Peyer's patch (tissue), 4 donors: ENCODE results near the gene CHRNA1. TPM values are rescaled to one million over a fixed set of nuclear protein-coding genes. Genes with fewer than 3 reads are reported as not detected.
"Not testable (repeated sequence)": the region's sequence is repeated elsewhere in the genome, so short reads cannot be mapped to it uniquely, and the experiment has no call there.

Experiments
- DNase-seq, 3 donors: peaks; one replicate each; pipeline ENCODE4 v3.0.0-alpha.2; 2017 to 2019
- H3K27ac ChIP-seq, 4 donors: fragments of 200-600 bp; sonication (generic); one replicate each; pipeline ENCODE4 v1.5.1; 2016 to 2019
- H3K27me3 ChIP-seq, 2 donors: fragments of 200-600 bp; sonication (generic); one replicate each; pipeline ENCODE4 v1.5.1; 2019
- H3K36me3 ChIP-seq, 3 donors: fragments of 200-600 bp; sonication (generic); one replicate each; pipeline ENCODE4 v1.5.1; 2016 to 2019
- H3K4me1 ChIP-seq, 4 donors: fragments of 200-600 bp; sonication (generic); one replicate each; pipeline ENCODE4 v1.5.1; 2016 to 2019
- H3K4me3 ChIP-seq, 4 donors: fragments of 200-600 bp; sonication (generic); 1 replicate in 3 of 4; 2 replicates in 1 of 4; pipeline ENCODE4 v1.5.1; 2016 to 2019; ENCODE audit warnings: mild to moderate bottlenecking in 1 of 4
- H3K9me3 ChIP-seq, 4 donors: fragments of 200-600 bp; sonication (generic); one replicate each; pipeline ENCODE4 v1.5.1; 2016 to 2019; ENCODE audit warnings: mild to moderate bottlenecking in 1 of 4
- POLR2A ChIP-seq, 2 donors: fragments of 450-650 bp; IDR thresholded peaks; one replicate each; pipeline ENCODE4 v1.5.1; 2017; ENCODE audit warnings: antibody characterized with exemption in 2 of 2, mild to moderate bottlenecking in 2 of 2, moderate library complexity in 2 of 2
- total RNA-seq, 4 donors: library from RNA; depleted of rRNA; stranded (reverse); fragments of >200 nt; gene quantifications; one replicate each; pipeline ENCODE4 v1.1.0, GENCODE V29; 2016
- TF ChIP-seq, protein P1 (sequence below), 6 experiments: fragments of 450-650 bp in 4 of 6; fragments of 200-600 bp in 2 of 6; sonication (generic) in 1 of 6; IDR thresholded peaks; one replicate each; pipeline ENCODE4 v1.5.1; 2017 to 2019; ENCODE audit warnings: antibody characterized with exemption in 6 of 6, mild to moderate bottlenecking in 3 of 6, moderate library complexity in 1 of 6

CHRNA1 gene
- total RNA-seq, 4 donors from 2014 or later, result not detected

DNA sequence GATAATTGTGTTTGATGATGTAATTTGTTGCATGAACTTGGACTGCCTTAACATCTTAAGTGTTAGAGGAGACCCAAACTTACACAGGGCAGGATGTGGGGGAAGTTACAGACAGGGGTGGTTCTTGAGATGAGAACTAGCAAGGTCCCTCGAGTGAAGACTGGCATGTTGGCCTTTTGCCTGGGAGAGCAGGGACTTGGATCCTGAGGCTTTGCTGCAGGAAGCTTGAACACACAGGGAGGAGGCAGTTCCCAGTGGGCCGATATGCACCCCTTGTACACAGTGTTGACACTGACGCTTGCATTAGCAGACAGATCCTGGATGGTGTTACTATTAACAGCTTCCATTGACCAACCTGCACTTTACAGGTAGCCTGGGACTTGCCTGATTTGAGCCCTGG is 47.5 kb downstream of the CHRNA1 start:
- no peak for TF ChIP-seq POLR2A (IDR thresholded peaks at IDR 0.05)
- TF ChIP-seq, protein P1, sequence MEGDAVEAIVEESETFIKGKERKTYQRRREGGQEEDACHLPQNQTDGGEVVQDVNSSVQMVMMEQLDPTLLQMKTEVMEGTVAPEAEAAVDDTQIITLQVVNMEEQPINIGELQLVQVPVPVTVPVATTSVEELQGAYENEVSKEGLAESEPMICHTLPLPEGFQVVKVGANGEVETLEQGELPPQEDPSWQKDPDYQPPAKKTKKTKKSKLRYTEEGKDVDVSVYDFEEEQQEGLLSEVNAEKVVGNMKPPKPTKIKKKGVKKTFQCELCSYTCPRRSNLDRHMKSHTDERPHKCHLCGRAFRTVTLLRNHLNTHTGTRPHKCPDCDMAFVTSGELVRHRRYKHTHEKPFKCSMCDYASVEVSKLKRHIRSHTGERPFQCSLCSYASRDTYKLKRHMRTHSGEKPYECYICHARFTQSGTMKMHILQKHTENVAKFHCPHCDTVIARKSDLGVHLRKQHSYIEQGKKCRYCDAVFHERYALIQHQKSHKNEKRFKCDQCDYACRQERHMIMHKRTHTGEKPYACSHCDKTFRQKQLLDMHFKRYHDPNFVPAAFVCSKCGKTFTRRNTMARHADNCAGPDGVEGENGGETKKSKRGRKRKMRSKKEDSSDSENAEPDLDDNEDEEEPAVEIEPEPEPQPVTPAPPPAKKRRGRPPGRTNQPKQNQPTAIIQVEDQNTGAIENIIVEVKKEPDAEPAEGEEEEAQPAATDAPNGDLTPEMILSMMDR (IDR thresholded peaks at IDR 0.05), result no peak
- no peak for DNase-seq

DNA sequence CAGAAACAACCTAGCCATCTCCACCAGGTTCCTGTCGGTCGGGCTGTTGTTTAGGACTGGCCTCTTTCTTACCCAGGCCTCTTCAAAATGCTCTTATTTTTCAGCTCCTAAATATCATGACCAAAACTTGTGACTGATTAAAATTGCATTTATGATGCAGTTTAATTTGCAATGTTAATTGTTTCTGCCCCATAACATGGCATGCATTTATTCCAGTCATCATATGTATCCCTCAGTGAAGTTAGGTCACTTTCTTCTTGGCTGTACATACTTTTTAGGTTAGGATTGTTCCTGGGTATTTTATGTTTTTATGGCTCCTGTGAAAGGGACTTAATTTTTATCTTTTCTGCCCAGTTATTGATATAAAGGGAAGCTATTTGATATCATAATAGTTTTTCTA is 50.6 kb downstream of the CHRNA1 start:
- no peaks in the 10 kb centered on the region for H3K9me3 ChIP-seq
- no peak overlapping the region for H3K27ac ChIP-seq
- no peaks in the 10 kb centered on the region for H3K27me3 ChIP-seq
- no peak overlapping the region for H3K4me3 ChIP-seq
- no peaks in the 10 kb centered on the region for H3K4me1 ChIP-seq
- no peaks in the 10 kb centered on the region for H3K36me3 ChIP-seq
- TF ChIP-seq, protein P1 (IDR thresholded peaks at IDR 0.05), result no peak
- TF ChIP-seq POLR2A (IDR thresholded peaks at IDR 0.05), result no peak
- no peak for DNase-seq

More for the DNA sequence above, 47.5 kb downstream of the CHRNA1 start:
- Histone ChIP-seq H3K36me3 (no peaks in the 10 kb centered on the region), H3K27me3 (no peaks in the 10 kb centered on the region), H3K4me1 (no peaks in the 10 kb centered on the region), H3K9me3 (no peaks in the 10 kb centered on the region), H3K27ac (no peak overlapping the region), H3K4me3 (no peak overlapping the region)

- H3K4me3 ChIP-seq, result no peak overlapping the region
- no peak for DNase-seq
- no peaks in the 10 kb centered on the region for H3K4me1 ChIP-seq
- H3K9me3 ChIP-seq, result no peaks in the 10 kb centered on the region
- TF ChIP-seq POLR2A (IDR thresholded peaks at IDR 0.05), result no peak
- TF ChIP-seq, protein P1 (IDR thresholded peaks at IDR 0.05), result no peak
- H3K27ac ChIP-seq, result no peak overlapping the region
- no peaks in the 10 kb centered on the region for H3K36me3 ChIP-seq
- no peaks in the 10 kb centered on the region for H3K27me3 ChIP-seq
These were observed 53.1 kb downstream of the CHRNA1 start for GRCh38 chr2:174711206-174711605.

DNA sequence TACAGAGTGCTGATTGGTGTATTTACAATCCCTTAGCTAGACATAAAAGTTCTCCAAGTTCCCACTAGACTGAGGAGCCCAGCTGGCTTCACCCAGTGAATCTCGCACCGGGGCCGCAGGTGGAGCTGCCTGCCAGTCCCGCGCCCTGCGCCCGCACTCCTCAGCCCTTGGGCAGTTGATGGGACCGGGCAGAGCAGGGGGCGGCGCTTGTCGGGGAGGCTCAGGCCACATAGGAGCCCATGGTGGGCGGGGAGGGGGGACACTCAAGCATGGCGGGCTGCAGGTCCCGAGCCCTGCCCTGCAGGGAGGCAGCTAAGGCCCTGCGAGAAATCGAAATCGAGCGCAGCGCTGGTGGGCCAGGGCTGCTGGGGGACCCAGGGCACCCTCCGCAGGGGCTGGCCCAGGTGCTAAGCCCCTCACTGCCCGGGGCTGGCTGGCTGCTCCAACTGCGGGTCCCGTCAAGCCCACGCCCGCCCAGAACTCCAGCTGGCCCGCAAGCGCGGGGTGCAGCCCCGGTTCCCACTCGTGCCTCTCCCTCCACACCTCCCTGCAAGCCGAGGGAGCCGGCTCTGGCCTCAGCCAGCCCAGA is 54.8 kb downstream of the CHRNA1 start:
- DNase-seq, H3K4me3 ChIP-seq, H3K36me3 ChIP-seq, H3K27me3 ChIP-seq, H3K9me3 ChIP-seq, H3K27ac ChIP-seq, H3K4me1 ChIP-seq: not testable (repeated sequence)

DNA sequence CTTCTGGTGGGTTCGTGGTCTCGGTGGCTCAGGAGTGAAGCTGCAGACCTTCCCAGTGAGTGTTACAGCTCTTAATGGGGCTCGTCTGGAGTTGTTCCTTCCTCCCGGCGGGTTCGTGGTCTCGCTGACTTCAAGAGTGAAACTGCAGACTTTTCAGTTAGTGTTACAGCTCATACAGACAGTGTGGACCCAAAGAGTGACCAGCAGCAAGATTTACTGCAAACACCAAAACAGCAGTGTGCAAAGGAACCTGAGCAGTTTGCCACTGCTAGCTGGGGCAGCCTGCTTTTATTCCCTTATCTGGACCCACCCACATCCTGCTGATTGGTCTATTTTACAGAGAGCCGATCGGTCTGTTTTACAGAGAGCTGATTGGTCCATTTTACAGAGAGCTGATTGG is 55.6 kb downstream of the CHRNA1 start:
- no peaks in the 10 kb centered on the region for H3K9me3 ChIP-seq
- no peak for TF ChIP-seq POLR2A (IDR thresholded peaks at IDR 0.05)
- TF ChIP-seq, protein P1 (IDR thresholded peaks at IDR 0.05), result no peak
- H3K27ac ChIP-seq, result no peak overlapping the region

GRCh38 chr2:174705321-174705720 is 59.0 kb downstream of the CHRNA1 start:
- H3K9me3 ChIP-seq, result no peaks in the 10 kb centered on the region
- no peak for DNase-seq
- no peak overlapping the region for H3K27ac ChIP-seq
- H3K36me3 ChIP-seq, result no peaks in the 10 kb centered on the region
- H3K27me3 ChIP-seq, result no peaks in the 10 kb centered on the region
- H3K4me3 ChIP-seq, result no peak overlapping the region
- no peak for TF ChIP-seq POLR2A (IDR thresholded peaks at IDR 0.05)
- TF ChIP-seq, protein P1 (IDR thresholded peaks at IDR 0.05), result no peak
- no peaks in the 10 kb centered on the region for H3K4me1 ChIP-seq

More for the DNA sequence above, 55.6 kb downstream of the CHRNA1 start:
- Histone ChIP-seq H3K36me3 (no peaks in the 10 kb centered on the region), H3K27me3 (no peaks in the 10 kb centered on the region), H3K4me1 (no peaks in the 10 kb centered on the region), H3K4me3 (no peak overlapping the region)
- no peak for DNase-seq
